IMR-90 (cell line): ENCODE measurements around the gene BRSK1. TPM values are rescaled to one million over a fixed set of nuclear protein-coding genes. Genes with fewer than 3 reads are reported as not detected.

Experiments
- ATAC-seq: fragments of 200-7000 bp; cut with Tn5 transposase; 2 replicates; pipeline ENCODE4 v1.9.1; 2020; ENCODE audit warnings: low read depth, mild to moderate bottlenecking, moderate library complexity
- BruUV-seq: library from RNA; stranded (reverse); fragments of 400-500 nt; replicated peaks from 2 replicates; lab custom pipeline; 2021; lab: Mats Ljungman, UMichigan
- CTCF ChIA-PET: fragments of 300-600 bp; formaldehyde crosslinking; extraction: SDS; loops from one replicate; lab custom pipeline; 2021; ENCODE audit warnings: antibody characterized with exemption; lab: Yijun Ruan, JAX
- POLR2A ChIA-PET: fragments of 300-600 bp; sonication (Branson Sonifier 250); formaldehyde crosslinking; loops from one replicate; lab custom pipeline; 2022; ENCODE audit warnings: antibody characterized with exemption; ENCODE audit not compliant: unreplicated experiment; lab: Charles Lee
- DNase-seq: peaks from one replicate; pipeline ENCODE4 v3.0.0; 2013
- H2AFZ ChIP-seq: replicated peaks from 2 replicates; pipeline ENCODE3; 2013; ENCODE audit warnings: low read length, mild to moderate bottlenecking; ENCODE audit not compliant: poor library complexity
- H2AK5ac ChIP-seq: 2 replicates; pipeline ENCODE4 v1.6.1; 2013; ENCODE audit warnings: low read depth, low read length, inconsistent platforms
- H2AK9ac ChIP-seq: replicated peaks from 2 replicates; pipeline ENCODE3; 2013; ENCODE audit warnings: mild to moderate bottlenecking, low read depth, low read length, moderate library complexity; ENCODE audit not compliant: poor library complexity
- H2BK120ac ChIP-seq: 2 replicates; pipeline ENCODE4 v1.6.1; 2013; ENCODE audit warnings: low read depth, low read length, inconsistent platforms
- H2BK15ac ChIP-seq: 3 replicates; pipeline ENCODE4 v1.6.1; 2013; ENCODE audit warnings: low read depth, low read length, inconsistent platforms
- H2BK20ac ChIP-seq: 2 replicates; pipeline ENCODE4 v1.6.1; 2013; ENCODE audit warnings: low read depth, mild to moderate bottlenecking, inconsistent platforms, low read length, moderate library complexity
- H2BK5ac ChIP-seq: 2 replicates; pipeline ENCODE4 v1.6.1; 2013; ENCODE audit warnings: mild to moderate bottlenecking, low read depth, low read length, inconsistent platforms; ENCODE audit not compliant: poor library complexity, severe bottlenecking
- H3K14ac ChIP-seq: replicated peaks from 2 replicates; pipeline ENCODE4 v1.6.1; 2013; ENCODE audit warnings: low read depth, low read length, inconsistent platforms
- H3K18ac ChIP-seq: 2 replicates; pipeline ENCODE4 v1.6.1; 2013; ENCODE audit warnings: low read depth, low read length, control low read depth
- H3K23ac ChIP-seq: 2 replicates; pipeline ENCODE4 v1.6.1; 2013; ENCODE audit warnings: low read depth, low read length, inconsistent platforms
- H3K27ac ChIP-seq: 2 replicates; pipeline ENCODE4 v1.5.1; 2013; ENCODE audit warnings: mild to moderate bottlenecking, control low read depth, low read length; ENCODE audit not compliant: insufficient read depth
- H3K27me3 ChIP-seq: 2 replicates; pipeline ENCODE4 v1.6.1; 2013; ENCODE audit warnings: low read length; ENCODE audit not compliant: control insufficient read depth, insufficient read depth
- H3K36me3 ChIP-seq: 2 replicates; pipeline ENCODE4 v1.6.1; 2013; ENCODE audit warnings: low read length, mixed read lengths; ENCODE audit not compliant: control insufficient read depth, insufficient read depth
- H3K4ac ChIP-seq: 2 replicates; pipeline ENCODE4 v1.6.1; 2013; ENCODE audit warnings: low read depth, low read length, inconsistent platforms
- H3K4me1 ChIP-seq: 2 replicates; pipeline ENCODE4 v1.6.1; 2013; ENCODE audit warnings: low read length, mixed read lengths; ENCODE audit not compliant: control insufficient read depth, insufficient read depth
- H3K4me2 ChIP-seq: 2 replicates; pipeline ENCODE4 v1.6.1; 2013; ENCODE audit warnings: low read depth, mild to moderate bottlenecking, control low read depth, low read length, moderate library complexity
- H3K4me3 ChIP-seq: 2 replicates; pipeline ENCODE4 v1.5.1; 2013; ENCODE audit warnings: low read depth, mild to moderate bottlenecking, control low read depth, low read length, moderate library complexity; ENCODE audit not compliant: insufficient read depth
- H3K56ac ChIP-seq: 2 replicates; pipeline ENCODE4 v1.6.1; 2013; ENCODE audit warnings: low read length, inconsistent platforms; ENCODE audit not compliant: insufficient read depth; ENCODE audit errors: extremely low read depth
- H3K79me1 ChIP-seq, 2 experiments: 2 replicates each; pipeline ENCODE4 v1.6.1; 2013; ENCODE audit warnings: low read length in 2 of 2, inconsistent platforms in 1 of 2, low read depth in 1 of 2
- H3K9ac ChIP-seq: 2 replicates; pipeline ENCODE4 v1.6.1; 2013; ENCODE audit warnings: low read depth, low read length, control low read depth
- H3K9me1 ChIP-seq: 2 replicates; pipeline ENCODE4 v1.6.1; 2013; ENCODE audit warnings: low read length, inconsistent platforms; ENCODE audit not compliant: insufficient read depth
- H3K9me3 ChIP-seq: 2 replicates; pipeline ENCODE4 v1.6.1; 2013; ENCODE audit warnings: low read length; ENCODE audit not compliant: control insufficient read depth, insufficient read depth
- H4K20me1 ChIP-seq: 2 replicates; pipeline ENCODE4 v1.6.1; 2013; ENCODE audit warnings: low read length, inconsistent platforms; ENCODE audit not compliant: insufficient read depth
- H4K5ac ChIP-seq: 2 replicates; pipeline ENCODE4 v1.6.1; 2013; ENCODE audit warnings: mild to moderate bottlenecking, low read depth, low read length, control low read depth
- H4K8ac ChIP-seq, 2 experiments: 2 replicates each; pipeline ENCODE4 v1.6.1; 2013; ENCODE audit warnings: low read depth in 2 of 2, low read length in 2 of 2, control low read depth in 1 of 2, inconsistent platforms in 1 of 2
- H4K91ac ChIP-seq: 2 replicates; pipeline ENCODE4 v1.6.1; 2013; ENCODE audit warnings: low read depth, low read length, inconsistent platforms; ENCODE audit not compliant: insufficient read depth
- CHD1 ChIP-seq: IDR thresholded peaks from 2 replicates; pipeline ENCODE4 v1.6.1; 2012; ENCODE audit warnings: low read depth, low read length, improper control_type of control experiment
- MAFK ChIP-seq: IDR thresholded peaks from 2 replicates; pipeline ENCODE4 v1.6.1; 2012; ENCODE audit warnings: low read depth, low read length, improper control_type of control experiment
- NFE2L2 ChIP-seq: fragments of 150-350 bp; IDR thresholded peaks from 2 replicates; pipeline ENCODE4 v1.6.1; 2016; ENCODE audit warnings: low read depth, mild to moderate bottlenecking, low read length
- RCOR1 ChIP-seq: IDR thresholded peaks from 2 replicates; pipeline ENCODE4 v1.6.1; 2012; ENCODE audit warnings: mild to moderate bottlenecking, low read length, improper control_type of control experiment; ENCODE audit not compliant: insufficient replicate concordance
- USF2 ChIP-seq: fragments of 150-350 bp; IDR thresholded peaks from 2 replicates; pipeline ENCODE4 v1.6.1; 2017; ENCODE audit warnings: mild to moderate bottlenecking, antibody characterized with exemption, low read length, low read depth
- WGBS, 2 experiments: methylation state at CpG; one replicate each; pipeline versions ENCODE4 v1.1.5 to v1.1.7; 2013; ENCODE audit warnings: missing lambda C conversion rate in 2 of 2; ENCODE audit not compliant: insufficient read length in 1 of 2; ENCODE audit errors: extremely low coverage in 2 of 2; 5-methylcytosine and 5-hydroxymethylcytosine counted together
- dilution Hi-C: fragments of 300-500 bp; cut with HindIII; formaldehyde crosslinking; loops from one replicate; pipeline ENCODE4 v1.14.3; 2018; ENCODE audit warnings: low sequenced_read_pairs; ENCODE audit not compliant: unreplicated experiment
- in situ Hi-C: fragments of 300-500 bp; cut with MboI; formaldehyde crosslinking; loops from 3 replicates; pipeline ENCODE4 v1.14.3; 2019; ENCODE audit warnings: low sequenced_read_pairs, inconsistent platforms, mixed read lengths
- intact Hi-C: fragments of 100-400 bp; cut with micrococcal nuclease; formaldehyde crosslinking; loops from 2 replicates; pipeline ENCODE4 v1.10.0; 2022
- polyA plus RNA-seq, 3 experiments: library from polyadenylated mRNA; depleted of rRNA; stranded (reverse); fragments of >200 nt; gene quantifications; 2 replicates each; pipeline ENCODE4 v1.2.3, GENCODE V29; 2012; ENCODE audit warnings: low replicate concordance in 1 of 3
- total RNA-seq: library from RNA; depleted of rRNA; stranded (reverse); fragments of >200 nt; gene quantifications from 2 replicates; pipeline ENCODE4 v1.2.3, GENCODE V29; 2012

The BRSK1 gene
- total and polyA plus RNA-seq, 2 of the 4 experiments (the other 2 are of a cell fraction), result 2.5 to 22.3 TPM

- H3K27ac ChIP-seq, result no peak overlapping the region
- H3K14ac ChIP-seq, result no peak overlapping the region; the same call in 1 of the 2 replicates
- peaks cover 34% of the 10 kb centered on the region for H3K27me3 ChIP-seq
- no peak overlapping the region for H2AK5ac ChIP-seq
- peaks cover 5% of the 10 kb centered on the region; the same call in 1 of the 2 replicates for H3K4me1 ChIP-seq
- no peak overlapping the region for H4K91ac ChIP-seq
- H3K79me1 ChIP-seq, result no peaks in the 10 kb centered on the region
- no peak overlapping the region for H2BK120ac ChIP-seq
- no peak overlapping the region for H2BK20ac ChIP-seq
- BruUV-seq, result no TSS peak
- peak overlapping the region; percentile 72 for H2AK9ac ChIP-seq
- dilution Hi-C loops (no loop called here), intact Hi-C loops (no loop called here), in situ Hi-C loops (no loop called here)
- POLR2A ChIA-PET, result no interaction called here
- CTCF ChIA-PET, result interaction anchor here (0.9 kb wide), 1 partner anchor 34 kb away, joined by 3 read pairs; no protein-coding TSS in a partner anchor
- H3K9ac ChIP-seq, result no peak overlapping the region
- no peaks in the 10 kb centered on the region for H3K9me3 ChIP-seq
- H3K36me3 ChIP-seq, result peaks cover 7% of the 10 kb centered on the region; the same call in 1 of the 2 replicates
- H4K20me1 ChIP-seq, result peaks cover 7% of the 10 kb centered on the region; the same call in 1 of the 2 replicates
- no peak overlapping the region for H2AFZ ChIP-seq
- no peak overlapping the region for H3K56ac ChIP-seq
- no peak for DNase-seq
- no peak for ATAC-seq
- no peak overlapping the region for H4K5ac ChIP-seq
- no peaks in the 10 kb centered on the region for H3K9me1 ChIP-seq
- no peak overlapping the region for H2BK15ac ChIP-seq
- no peak overlapping the region for H3K4ac ChIP-seq
- no peak overlapping the region for H4K8ac ChIP-seq
- H3K23ac ChIP-seq, result no peak overlapping the region
- no peak overlapping the region for H3K4me3 ChIP-seq
- H2BK5ac ChIP-seq, result no peak overlapping the region
- WGBS, 2 experiments, result 75% methylated on average over 4 of the region's 11 CpGs; no CpG with 5 or more reads in 1 of the 2 experiments
- TF ChIP-seq MAFK (no peak), RCOR1 (no peak), CHD1 (no peak), USF2 (no peak), NFE2L2 (no peak)
- no peak overlapping the region for H3K4me2 ChIP-seq
- H3K18ac ChIP-seq, result no peak overlapping the region
Observed at GRCh38 chr19:55350620-55351315, 67.0 kb downstream of the BRSK1 start.
